Ovary (tissue), 3 donors: Measurements from ENCODE around the gene MICAL2.

Source experiments
- CTCF ChIP-seq, 3 donors: fragments of 450-650 bp in 2 of 3; fragments of 200-600 bp in 1 of 3; IDR thresholded peaks; one replicate each; pipeline versions ENCODE4 v1.5.1 to v1.8.0; 2016 to 2022; ENCODE audit warnings: antibody characterized with exemption in 3 of 3, mild to moderate bottlenecking in 1 of 3
- POLR2A ChIP-seq: fragments of 450-650 bp; IDR thresholded peaks from one replicate; pipeline ENCODE4 v1.6.1; 2017; ENCODE audit warnings: antibody characterized with exemption, mild to moderate bottlenecking, moderate library complexity
- donor health status: DM: no; HTN: no; CAD: no.

- TF ChIP-seq CTCF (IDR thresholded peaks at IDR 0.05): no peak
- TF ChIP-seq POLR2A: no peak
Measured at GRCh38 chr11:12267921-12268320, 157.5 kb downstream of the MICAL2 start.
